ENCODE results near the gene NSUN5.
"Not testable (repeated sequence)": the region's sequence is repeated elsewhere in the genome, so short reads cannot be mapped to it uniquely, and the experiment has no call there.

DNA sequence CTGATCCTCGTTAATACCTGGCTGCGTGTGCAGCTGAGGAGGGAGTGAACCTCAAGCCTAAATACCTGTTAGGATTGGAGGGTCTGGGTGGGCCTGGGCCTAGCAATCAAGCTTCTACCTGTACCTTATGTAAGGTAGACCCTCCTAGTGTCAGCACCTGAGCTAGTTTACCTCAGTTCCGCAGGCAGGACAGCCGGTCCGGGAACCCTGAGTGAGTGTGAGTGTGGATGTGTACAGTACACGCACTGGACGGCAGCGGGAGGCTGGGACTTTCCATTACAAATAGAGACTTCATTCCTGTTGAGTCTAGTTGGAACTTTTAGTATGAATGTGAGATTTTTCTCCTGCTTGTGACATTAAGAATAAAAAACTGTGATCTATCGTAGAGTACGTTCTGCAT lies 5.8 kb downstream of the NSUN5 start:
- TF ChIP-seq ZNF2 (tag by site-specific recombination; IDR thresholded peaks at IDR 0.05); ZNF354C (tag by site-specific recombination; IDR thresholded peaks at IDR 0.05; ENCODE audit: borderline replicate concordance, low read depth); YY1 (tag by site-specific recombination; IDR thresholded peaks at IDR 0.05); ZNF501 (tag by site-specific recombination; IDR thresholded peaks at IDR 0.05); ZNF776 (tag by site-specific recombination; IDR thresholded peaks at IDR 0.05; ENCODE audit: borderline replicate concordance); ZIC2 (tag by site-specific recombination; IDR thresholded peaks at IDR 0.05); ZNF596 (tag by site-specific recombination; IDR thresholded peaks at IDR 0.05); ZNF274 (IDR thresholded peaks at IDR 0.05; ENCODE audit: low read length); ZNF274 (tag by site-specific recombination; IDR thresholded peaks at IDR 0.05; ENCODE audit: borderline replicate concordance); KLF1 (tag by site-specific recombination; IDR thresholded peaks at IDR 0.05); ZXDB (tag by site-specific recombination; IDR thresholded peaks at IDR 0.05): not testable (repeated sequence)
- TF ChIP-seq, protein P1, sequence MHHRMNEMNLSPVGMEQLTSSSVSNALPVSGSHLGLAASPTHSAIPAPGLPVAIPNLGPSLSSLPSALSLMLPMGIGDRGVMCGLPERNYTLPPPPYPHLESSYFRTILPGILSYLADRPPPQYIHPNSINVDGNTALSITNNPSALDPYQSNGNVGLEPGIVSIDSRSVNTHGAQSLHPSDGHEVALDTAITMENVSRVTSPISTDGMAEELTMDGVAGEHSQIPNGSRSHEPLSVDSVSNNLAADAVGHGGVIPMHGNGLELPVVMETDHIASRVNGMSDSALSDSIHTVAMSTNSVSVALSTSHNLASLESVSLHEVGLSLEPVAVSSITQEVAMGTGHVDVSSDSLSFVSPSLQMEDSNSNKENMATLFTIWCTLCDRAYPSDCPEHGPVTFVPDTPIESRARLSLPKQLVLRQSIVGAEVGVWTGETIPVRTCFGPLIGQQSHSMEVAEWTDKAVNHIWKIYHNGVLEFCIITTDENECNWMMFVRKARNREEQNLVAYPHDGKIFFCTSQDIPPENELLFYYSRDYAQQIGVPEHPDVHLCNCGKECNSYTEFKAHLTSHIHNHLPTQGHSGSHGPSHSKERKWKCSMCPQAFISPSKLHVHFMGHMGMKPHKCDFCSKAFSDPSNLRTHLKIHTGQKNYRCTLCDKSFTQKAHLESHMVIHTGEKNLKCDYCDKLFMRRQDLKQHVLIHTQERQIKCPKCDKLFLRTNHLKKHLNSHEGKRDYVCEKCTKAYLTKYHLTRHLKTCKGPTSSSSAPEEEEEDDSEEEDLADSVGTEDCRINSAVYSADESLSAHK (tag by site-specific recombination; IDR thresholded peaks at IDR 0.05): not testable (repeated sequence)
- TF ChIP-seq, protein P2, sequence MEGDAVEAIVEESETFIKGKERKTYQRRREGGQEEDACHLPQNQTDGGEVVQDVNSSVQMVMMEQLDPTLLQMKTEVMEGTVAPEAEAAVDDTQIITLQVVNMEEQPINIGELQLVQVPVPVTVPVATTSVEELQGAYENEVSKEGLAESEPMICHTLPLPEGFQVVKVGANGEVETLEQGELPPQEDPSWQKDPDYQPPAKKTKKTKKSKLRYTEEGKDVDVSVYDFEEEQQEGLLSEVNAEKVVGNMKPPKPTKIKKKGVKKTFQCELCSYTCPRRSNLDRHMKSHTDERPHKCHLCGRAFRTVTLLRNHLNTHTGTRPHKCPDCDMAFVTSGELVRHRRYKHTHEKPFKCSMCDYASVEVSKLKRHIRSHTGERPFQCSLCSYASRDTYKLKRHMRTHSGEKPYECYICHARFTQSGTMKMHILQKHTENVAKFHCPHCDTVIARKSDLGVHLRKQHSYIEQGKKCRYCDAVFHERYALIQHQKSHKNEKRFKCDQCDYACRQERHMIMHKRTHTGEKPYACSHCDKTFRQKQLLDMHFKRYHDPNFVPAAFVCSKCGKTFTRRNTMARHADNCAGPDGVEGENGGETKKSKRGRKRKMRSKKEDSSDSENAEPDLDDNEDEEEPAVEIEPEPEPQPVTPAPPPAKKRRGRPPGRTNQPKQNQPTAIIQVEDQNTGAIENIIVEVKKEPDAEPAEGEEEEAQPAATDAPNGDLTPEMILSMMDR (tag by site-specific recombination; IDR thresholded peaks at IDR 0.05): not testable (repeated sequence)
- TF ChIP-seq, protein P3, sequence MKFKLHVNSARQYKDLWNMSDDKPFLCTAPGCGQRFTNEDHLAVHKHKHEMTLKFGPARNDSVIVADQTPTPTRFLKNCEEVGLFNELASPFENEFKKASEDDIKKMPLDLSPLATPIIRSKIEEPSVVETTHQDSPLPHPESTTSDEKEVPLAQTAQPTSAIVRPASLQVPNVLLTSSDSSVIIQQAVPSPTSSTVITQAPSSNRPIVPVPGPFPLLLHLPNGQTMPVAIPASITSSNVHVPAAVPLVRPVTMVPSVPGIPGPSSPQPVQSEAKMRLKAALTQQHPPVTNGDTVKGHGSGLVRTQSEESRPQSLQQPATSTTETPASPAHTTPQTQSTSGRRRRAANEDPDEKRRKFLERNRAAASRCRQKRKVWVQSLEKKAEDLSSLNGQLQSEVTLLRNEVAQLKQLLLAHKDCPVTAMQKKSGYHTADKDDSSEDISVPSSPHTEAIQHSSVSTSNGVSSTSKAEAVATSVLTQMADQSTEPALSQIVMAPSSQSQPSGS (tag by site-specific recombination; IDR thresholded peaks at IDR 0.05; ENCODE audit: low read depth): not testable (repeated sequence)
- TF ChIP-seq, protein P4, sequence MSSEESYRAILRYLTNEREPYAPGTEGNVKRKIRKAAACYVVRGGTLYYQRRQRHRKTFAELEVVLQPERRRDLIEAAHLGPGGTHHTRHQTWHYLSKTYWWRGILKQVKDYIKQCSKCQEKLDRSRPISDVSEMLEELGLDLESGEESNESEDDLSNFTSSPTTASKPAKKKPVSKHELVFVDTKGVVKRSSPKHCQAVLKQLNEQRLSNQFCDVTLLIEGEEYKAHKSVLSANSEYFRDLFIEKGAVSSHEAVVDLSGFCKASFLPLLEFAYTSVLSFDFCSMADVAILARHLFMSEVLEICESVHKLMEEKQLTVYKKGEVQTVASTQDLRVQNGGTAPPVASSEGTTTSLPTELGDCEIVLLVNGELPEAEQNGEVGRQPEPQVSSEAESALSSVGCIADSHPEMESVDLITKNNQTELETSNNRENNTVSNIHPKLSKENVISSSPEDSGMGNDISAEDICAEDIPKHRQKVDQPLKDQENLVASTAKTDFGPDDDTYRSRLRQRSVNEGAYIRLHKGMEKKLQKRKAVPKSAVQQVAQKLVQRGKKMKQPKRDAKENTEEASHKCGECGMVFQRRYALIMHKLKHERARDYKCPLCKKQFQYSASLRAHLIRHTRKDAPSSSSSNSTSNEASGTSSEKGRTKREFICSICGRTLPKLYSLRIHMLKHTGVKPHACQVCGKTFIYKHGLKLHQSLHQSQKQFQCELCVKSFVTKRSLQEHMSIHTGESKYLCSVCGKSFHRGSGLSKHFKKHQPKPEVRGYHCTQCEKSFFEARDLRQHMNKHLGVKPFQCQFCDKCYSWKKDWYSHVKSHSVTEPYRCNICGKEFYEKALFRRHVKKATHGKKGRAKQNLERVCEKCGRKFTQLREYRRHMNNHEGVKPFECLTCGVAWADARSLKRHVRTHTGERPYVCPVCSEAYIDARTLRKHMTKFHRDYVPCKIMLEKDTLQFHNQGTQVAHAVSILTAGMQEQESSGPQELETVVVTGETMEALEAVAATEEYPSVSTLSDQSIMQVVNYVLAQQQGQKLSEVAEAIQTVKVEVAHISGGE (tag by site-specific recombination; conservative IDR thresholded peaks at IDR 0.05; ENCODE audit: low read depth): not testable (repeated sequence)
